K562 (cell line): ENCODE results near the gene CRYGB. TPM values are rescaled to one million over a fixed set of nuclear protein-coding genes. Genes with fewer than 3 reads are reported as not detected.

ENCODE experiments used
- ATAC-seq: fragments of 200-7000 bp; cut with Tn5 transposase; 3 replicates; pipeline ENCODE4 v1.9.1; 2020; ENCODE audit warnings: moderate library complexity
- BruUV-seq: library from RNA; stranded (reverse); fragments of 400-500 nt; replicated peaks from 2 replicates; lab custom pipeline; 2021; lab: Mats Ljungman, UMichigan
- CTCF ChIA-PET: fragments of 300-600 bp; formaldehyde crosslinking; extraction: SDS; loops from one replicate; lab custom pipeline; 2021; ENCODE audit warnings: low intra/inter-chr PET ratio; lab: Yijun Ruan, JAX
- POLR2A ChIA-PET: fragments of 300-600, 350-650 bp; sonication (Branson Sonifier 250); formaldehyde crosslinking; extraction: SDS; loops from one replicate; lab custom pipeline; 2021; ENCODE audit warnings: antibody characterized with exemption, inconsistent platforms; lab: Yijun Ruan, JAX
- DNase-seq, 4 experiments: peaks; one replicate each; pipeline versions ENCODE4 v3.0.0 to v3.0.0-alpha.2; 2011 to 2018; ENCODE audit warnings: low spot score in 3 of 4, mixed read lengths in 3 of 4; ENCODE audit errors: extremely low read depth in 1 of 4
- FAIRE-seq: peaks from 2 replicates; lab custom pipeline; 2011; peaks lifted over from hg19 to GRCh38; lab: Jason Lieb, UNC
- H2AFZ ChIP-seq: 2 replicates; pipeline ENCODE4 v1.6.0; 2011; ENCODE audit warnings: low read depth, low read length, control low read depth, inconsistent platforms
- H3K27ac ChIP-seq: fragments of 200-600 bp; 3 replicates; pipeline ENCODE4 v1.8.0; 2011; ENCODE audit warnings: low read depth, mild to moderate bottlenecking, control low read depth, inconsistent platforms, low read length, moderate library complexity, mixed read lengths; ENCODE audit errors: extremely low read depth
- H3K27me3 ChIP-seq, 2 experiments: fragments of 300-600 bp in 1 of 2; 2 replicates in 1 of 2; 3 replicates in 1 of 2; pipeline versions ENCODE4 v1.6.0 to v1.8.0; 2011; ENCODE audit warnings: inconsistent platforms in 2 of 2, low read length in 2 of 2, mild to moderate bottlenecking in 1 of 2, mixed read lengths in 1 of 2, moderate library complexity in 1 of 2; ENCODE audit not compliant: control insufficient read depth in 2 of 2, insufficient read depth in 2 of 2
- H3K36me3 ChIP-seq: fragments of 300-600 bp; 3 replicates; pipeline ENCODE4 v1.8.0; 2011; ENCODE audit warnings: mild to moderate bottlenecking, low read length, inconsistent platforms; ENCODE audit not compliant: control insufficient read depth, insufficient read depth
- H3K4me1 ChIP-seq, 2 experiments: fragments of 200-600 bp in 1 of 2; replicated peaks in 1 of 2; 2 replicates in 1 of 2; 3 replicates in 1 of 2; pipeline versions ENCODE4 v1.5.1 to v1.8.0; 2011; ENCODE audit warnings: inconsistent platforms in 2 of 2, low read length in 2 of 2, mild to moderate bottlenecking in 1 of 2, mixed read lengths in 1 of 2, moderate library complexity in 1 of 2; ENCODE audit not compliant: control insufficient read depth in 2 of 2, insufficient read depth in 2 of 2
- H3K4me2 ChIP-seq: 2 replicates; pipeline ENCODE4 v1.6.1; 2011; ENCODE audit warnings: low read length, control low read depth, inconsistent platforms, mixed read lengths; ENCODE audit not compliant: insufficient read depth
- H3K4me3 ChIP-seq: fragments of 200-600 bp; sonication (generic), shearing (Covaris generic); 2 replicates; pipeline ENCODE4 v1.5.1; 2016; ENCODE audit warnings: control low read depth, inconsistent platforms
- H3K79me2 ChIP-seq: fragments of 200-600 bp; 3 replicates; pipeline ENCODE4 v1.8.0; 2011; ENCODE audit warnings: low read length, inconsistent platforms; ENCODE audit not compliant: control insufficient read depth, insufficient read depth
- H3K9ac ChIP-seq, 2 experiments: 2 replicates each; pipeline versions ENCODE4 v1.6.0 to v1.6.1; 2011; ENCODE audit warnings: low read depth in 2 of 2, low read length in 2 of 2, control low read depth in 1 of 2, inconsistent platforms in 1 of 2, mild to moderate bottlenecking in 1 of 2, mixed read lengths in 1 of 2; ENCODE audit not compliant: insufficient read depth in 1 of 2
- H3K9me1 ChIP-seq: one replicate; pipeline ENCODE4 v1.6.0; 2011; ENCODE audit warnings: inconsistent platforms, mild to moderate bottlenecking, low read length, moderate library complexity; ENCODE audit not compliant: control insufficient read depth, insufficient read depth
- H3K9me3 ChIP-seq: replicated peaks from 2 replicates; pipeline ENCODE4 v1.5.1; 2011; ENCODE audit warnings: low read depth, low read length, inconsistent platforms; ENCODE audit not compliant: control insufficient read depth, insufficient read depth
- H4K20me1 ChIP-seq: replicated peaks from 2 replicates; pipeline ENCODE4 v1.6.1; 2011; ENCODE audit warnings: low read length, inconsistent platforms, mixed read lengths; ENCODE audit not compliant: control insufficient read depth, insufficient read depth
- ASH1L ChIP-seq: fragments of 450-650 bp; IDR thresholded peaks from 2 replicates; pipeline ENCODE4 v1.6.1; 2018; ENCODE audit warnings: borderline replicate concordance, mild to moderate bottlenecking, low read depth; ENCODE audit not compliant: partially characterized antibody
- ETS2 ChIP-seq: IDR thresholded peaks from 2 replicates; pipeline ENCODE4 v1.6.1; 2016; ENCODE audit warnings: borderline replicate concordance, missing genetic modification characterization, mild to moderate bottlenecking, moderate library complexity, missing compliant biosample characterization; ENCODE audit not compliant: poor library complexity, severe bottlenecking
- NFATC3 ChIP-seq: fragments of 450-650 bp; IDR thresholded peaks from 2 replicates; pipeline ENCODE4 v1.6.1; 2017; ENCODE audit warnings: mild to moderate bottlenecking
- THRAP3 ChIP-seq: fragments of 450-650 bp; IDR thresholded peaks from 2 replicates; pipeline ENCODE4 v1.6.1; 2016; ENCODE audit warnings: mild to moderate bottlenecking, inconsistent platforms, borderline replicate concordance
- ZNF124 ChIP-seq: sonication (generic); formaldehyde crosslinking; IDR thresholded peaks from 2 replicates; pipeline ENCODE4 v1.8.1; 2022; ENCODE audit warnings: missing genetic modification reagents
- ZNF274 ChIP-seq: IDR thresholded peaks from 2 replicates; pipeline ENCODE4 v1.6.1; 2011; ENCODE audit warnings: low read depth, mild to moderate bottlenecking, low read length, moderate library complexity, borderline replicate concordance
- ZNF449 ChIP-seq: fragments of 250-450 bp; sonication (Bioruptor Pico); IDR thresholded peaks from 2 replicates; pipeline ENCODE4 v1.8.0; 2022; ENCODE audit warnings: moderate library complexity, mild to moderate bottlenecking, inconsistent platforms
- ZNF780A ChIP-seq: fragments of 250-450 bp; sonication (Bioruptor Pico); IDR thresholded peaks from 2 replicates; pipeline ENCODE4 v1.5.0; 2021; ENCODE audit warnings: mild to moderate bottlenecking
- WGBS: fragments of 100-300 bp; shearing (Covaris generic); methylation state at CpG from one replicate; pipeline ENCODE4 v1.1.6; 2016; ENCODE audit warnings: low coverage, mixed read lengths; ENCODE audit not compliant: insufficient coverage; ENCODE audit errors: missing lambda C conversion rate; 5-methylcytosine and 5-hydroxymethylcytosine counted together
- in situ Hi-C: fragments of 300-500 bp; cut with MboI; formaldehyde crosslinking; loops from 4 replicates; pipeline ENCODE4 v1.15.0; 2018; ENCODE audit warnings: inconsistent platforms, mixed read lengths
- intact Hi-C: fragments of 100-400 bp; cut with micrococcal nuclease; formaldehyde crosslinking; loops from 2 replicates; pipeline ENCODE4 v1.14.2; 2022
- polyA plus RNA-seq, 8 experiments: library from polyadenylated mRNA; depleted of rRNA in 4 of 8; stranded (reverse) in 5 of 8; unstranded in 3 of 8; fragments of >200 nt; fragmentation: Nextera tagmentation in 2 of 8; fragmentation: Illumina TruSeq in 1 of 8; extraction: Ambion mirVana in 2 of 8; extraction: Trizol in 1 of 8; gene quantifications; 2 replicates each; pipeline versions ENCODE4 v1.2.1 to v1.2.3, GENCODE V29; 2011 to 2014; ENCODE audit warnings: inconsistent platforms in 1 of 8, missing spikeins in 1 of 8
- total RNA-seq, 7 experiments: library from RNA; depleted of rRNA in 6 of 7; stranded (reverse); fragments of >200 nt in 6 of 7; fragmentation: Illumina TruSeq in 2 of 7; extraction: Trizol in 2 of 7; gene quantifications; 2 replicates each; pipeline versions ENCODE4 v1.2.1 to v1.2.3, GENCODE V29; 2011 to 2021; ENCODE audit warnings: low replicate concordance in 1 of 7
- TF ChIP-seq, protein P1 (sequence below): fragments of 450-650 bp; IDR thresholded peaks from 2 replicates; pipeline ENCODE4 v1.6.1; 2016; ENCODE audit warnings: mild to moderate bottlenecking

CRYGB gene
- total and polyA plus RNA-seq, 9 of the 15 experiments (the other 6 are each of a cell fraction or from before 2014, with no cell fraction given), result not detected

DNA sequence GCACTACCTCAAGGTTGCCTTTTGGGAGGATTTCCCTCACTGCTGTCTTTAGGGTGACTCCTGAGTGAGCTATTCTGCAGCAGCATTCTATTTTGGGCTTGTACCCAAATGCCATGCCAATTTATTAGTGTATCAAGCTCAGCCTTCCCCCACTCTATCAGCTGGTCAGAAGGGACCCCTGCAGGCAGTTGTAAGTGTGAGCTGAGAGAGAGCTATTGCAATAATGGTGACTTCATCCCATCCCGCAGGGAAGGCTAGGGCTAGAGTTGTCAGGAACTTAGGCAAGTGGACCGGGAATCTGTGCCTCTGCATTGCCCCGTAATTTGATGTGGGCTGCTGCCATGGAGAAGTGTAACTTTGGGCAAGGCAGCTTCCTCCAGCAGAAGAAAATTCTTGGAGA is 1.8 kb upstream of the CRYGB start:
- WGBS, result 0% methylated on average over 2 of the region's 3 CpGs
- Histone ChIP-seq H4K20me1 (no peaks in the 10 kb centered on the region), H2AFZ (no peak overlapping the region), H3K4me1 (no peaks in the 10 kb centered on the region), H3K79me2 (no peaks in the 10 kb centered on the region), H3K9me3 (no peaks in the 10 kb centered on the region), H3K27ac (no peak overlapping the region), H3K9me1 (no peaks in the 10 kb centered on the region), H3K4me3 (no peak overlapping the region), H3K4me2 (no peak overlapping the region), H3K36me3 (no peaks in the 10 kb centered on the region), H3K27me3 (no peaks in the 10 kb centered on the region), H3K9ac (no peak overlapping the region)
- CTCF ChIA-PET, result no interaction called here
- TF ChIP-seq ASH1L (no peak), ZNF449 (CRISPR knock-in tag) (no peak), ZNF780A (CRISPR knock-in tag) (no peak), ZNF124 (CRISPR knock-in tag) (no peak), NFATC3 (no peak), ETS2 (tag) (no peak), THRAP3 (no peak), ZNF274 (no peak)
- TF ChIP-seq, protein P1, sequence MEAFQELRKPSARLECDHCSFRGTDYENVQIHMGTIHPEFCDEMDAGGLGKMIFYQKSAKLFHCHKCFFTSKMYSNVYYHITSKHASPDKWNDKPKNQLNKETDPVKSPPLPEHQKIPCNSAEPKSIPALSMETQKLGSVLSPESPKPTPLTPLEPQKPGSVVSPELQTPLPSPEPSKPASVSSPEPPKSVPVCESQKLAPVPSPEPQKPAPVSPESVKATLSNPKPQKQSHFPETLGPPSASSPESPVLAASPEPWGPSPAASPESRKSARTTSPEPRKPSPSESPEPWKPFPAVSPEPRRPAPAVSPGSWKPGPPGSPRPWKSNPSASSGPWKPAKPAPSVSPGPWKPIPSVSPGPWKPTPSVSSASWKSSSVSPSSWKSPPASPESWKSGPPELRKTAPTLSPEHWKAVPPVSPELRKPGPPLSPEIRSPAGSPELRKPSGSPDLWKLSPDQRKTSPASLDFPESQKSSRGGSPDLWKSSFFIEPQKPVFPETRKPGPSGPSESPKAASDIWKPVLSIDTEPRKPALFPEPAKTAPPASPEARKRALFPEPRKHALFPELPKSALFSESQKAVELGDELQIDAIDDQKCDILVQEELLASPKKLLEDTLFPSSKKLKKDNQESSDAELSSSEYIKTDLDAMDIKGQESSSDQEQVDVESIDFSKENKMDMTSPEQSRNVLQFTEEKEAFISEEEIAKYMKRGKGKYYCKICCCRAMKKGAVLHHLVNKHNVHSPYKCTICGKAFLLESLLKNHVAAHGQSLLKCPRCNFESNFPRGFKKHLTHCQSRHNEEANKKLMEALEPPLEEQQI, result no peak
- in situ Hi-C loops, result no loop called here
- ATAC-seq (no peak), DNase-seq (no peak), FAIRE-seq (no peak)
- intact Hi-C loops, result no loop called here
- POLR2A ChIA-PET, result no interaction called here
- no TSS peak for BruUV-seq
